Measurements from ENCODE around the gene PIAS2. TPM values are rescaled to one million over a fixed set of nuclear protein-coding genes. Genes with fewer than 3 reads are reported as not detected.

The PIAS2 gene
- total RNA-seq, 1 experiment from 2014 or later, result 30.6 TPM

DNA sequence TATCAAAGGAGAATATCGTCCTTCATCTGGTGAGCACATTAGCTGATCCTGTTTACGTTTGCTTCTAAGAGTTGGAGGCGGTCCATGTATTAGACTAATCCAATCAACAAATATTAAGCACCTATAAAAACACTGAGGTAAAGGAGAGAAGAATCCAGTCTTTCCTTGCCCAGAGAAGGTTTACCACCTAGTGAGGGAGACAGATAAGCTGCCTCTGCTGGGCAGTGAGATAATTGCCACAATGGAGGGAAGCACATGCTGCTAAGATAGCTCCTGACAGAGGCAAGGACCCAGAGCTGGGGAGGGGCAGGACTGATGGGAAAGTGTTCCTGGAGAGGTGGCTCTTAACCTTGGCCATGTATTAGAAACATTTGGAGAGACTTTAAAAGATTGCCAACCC lies 123.7 kb downstream of the PIAS2 start:
- TF ChIP-seq, protein P1, sequence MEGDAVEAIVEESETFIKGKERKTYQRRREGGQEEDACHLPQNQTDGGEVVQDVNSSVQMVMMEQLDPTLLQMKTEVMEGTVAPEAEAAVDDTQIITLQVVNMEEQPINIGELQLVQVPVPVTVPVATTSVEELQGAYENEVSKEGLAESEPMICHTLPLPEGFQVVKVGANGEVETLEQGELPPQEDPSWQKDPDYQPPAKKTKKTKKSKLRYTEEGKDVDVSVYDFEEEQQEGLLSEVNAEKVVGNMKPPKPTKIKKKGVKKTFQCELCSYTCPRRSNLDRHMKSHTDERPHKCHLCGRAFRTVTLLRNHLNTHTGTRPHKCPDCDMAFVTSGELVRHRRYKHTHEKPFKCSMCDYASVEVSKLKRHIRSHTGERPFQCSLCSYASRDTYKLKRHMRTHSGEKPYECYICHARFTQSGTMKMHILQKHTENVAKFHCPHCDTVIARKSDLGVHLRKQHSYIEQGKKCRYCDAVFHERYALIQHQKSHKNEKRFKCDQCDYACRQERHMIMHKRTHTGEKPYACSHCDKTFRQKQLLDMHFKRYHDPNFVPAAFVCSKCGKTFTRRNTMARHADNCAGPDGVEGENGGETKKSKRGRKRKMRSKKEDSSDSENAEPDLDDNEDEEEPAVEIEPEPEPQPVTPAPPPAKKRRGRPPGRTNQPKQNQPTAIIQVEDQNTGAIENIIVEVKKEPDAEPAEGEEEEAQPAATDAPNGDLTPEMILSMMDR (IDR thresholded peaks at IDR 0.05), result no peak
- TF ChIP-seq SIN3A (IDR thresholded peaks at IDR 0.05; ENCODE audit: borderline replicate concordance, insufficient read depth, low read depth, low read length) (no peak), POLR2AphosphoS5 (IDR thresholded peaks at IDR 0.05; ENCODE audit: low read depth, low read length) (no peak), TCF7L2 (IDR thresholded peaks at IDR 0.05; ENCODE audit: low read depth, low read length) (no peak)
- TF ChIP-seq, protein P2, sequence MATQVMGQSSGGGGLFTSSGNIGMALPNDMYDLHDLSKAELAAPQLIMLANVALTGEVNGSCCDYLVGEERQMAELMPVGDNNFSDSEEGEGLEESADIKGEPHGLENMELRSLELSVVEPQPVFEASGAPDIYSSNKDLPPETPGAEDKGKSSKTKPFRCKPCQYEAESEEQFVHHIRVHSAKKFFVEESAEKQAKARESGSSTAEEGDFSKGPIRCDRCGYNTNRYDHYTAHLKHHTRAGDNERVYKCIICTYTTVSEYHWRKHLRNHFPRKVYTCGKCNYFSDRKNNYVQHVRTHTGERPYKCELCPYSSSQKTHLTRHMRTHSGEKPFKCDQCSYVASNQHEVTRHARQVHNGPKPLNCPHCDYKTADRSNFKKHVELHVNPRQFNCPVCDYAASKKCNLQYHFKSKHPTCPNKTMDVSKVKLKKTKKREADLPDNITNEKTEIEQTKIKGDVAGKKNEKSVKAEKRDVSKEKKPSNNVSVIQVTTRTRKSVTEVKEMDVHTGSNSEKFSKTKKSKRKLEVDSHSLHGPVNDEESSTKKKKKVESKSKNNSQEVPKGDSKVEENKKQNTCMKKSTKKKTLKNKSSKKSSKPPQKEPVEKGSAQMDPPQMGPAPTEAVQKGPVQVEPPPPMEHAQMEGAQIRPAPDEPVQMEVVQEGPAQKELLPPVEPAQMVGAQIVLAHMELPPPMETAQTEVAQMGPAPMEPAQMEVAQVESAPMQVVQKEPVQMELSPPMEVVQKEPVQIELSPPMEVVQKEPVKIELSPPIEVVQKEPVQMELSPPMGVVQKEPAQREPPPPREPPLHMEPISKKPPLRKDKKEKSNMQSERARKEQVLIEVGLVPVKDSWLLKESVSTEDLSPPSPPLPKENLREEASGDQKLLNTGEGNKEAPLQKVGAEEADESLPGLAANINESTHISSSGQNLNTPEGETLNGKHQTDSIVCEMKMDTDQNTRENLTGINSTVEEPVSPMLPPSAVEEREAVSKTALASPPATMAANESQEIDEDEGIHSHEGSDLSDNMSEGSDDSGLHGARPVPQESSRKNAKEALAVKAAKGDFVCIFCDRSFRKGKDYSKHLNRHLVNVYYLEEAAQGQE (IDR thresholded peaks at IDR 0.05; ENCODE audit: insufficient read depth in 1 of 2, low read depth in 2 of 2, low read length in 1 of 2), result no peak
- DNase-seq (ENCODE audit: low read depth, low spot score), result no peak
- BruUV-seq (replicated peaks), result no TSS peak
- Histone ChIP-seq H3K27ac (ENCODE audit: low read length) (no peak overlapping the region), H3K9me3 (ENCODE audit: control insufficient read depth, insufficient read depth, low read depth, low read length) (no peaks in the 10 kb centered on the region), H3K4me3 (ENCODE audit: low read depth in 2 of 2, low read length in 2 of 2) (no peak overlapping the region), H3K4me1 (ENCODE audit: control insufficient read depth, insufficient read depth, low read length) (no peaks in the 10 kb centered on the region), H3K36me3 (ENCODE audit: control insufficient read depth, insufficient read depth, low read length) (no peaks in the 10 kb centered on the region), H3K27me3 (ENCODE audit: control insufficient read depth, insufficient read depth, low read length) (no peaks in the 10 kb centered on the region)
- POLR2A ChIA-PET, result no interaction called here
- CTCF ChIA-PET, result no interaction called here
- ATAC-seq, result no peak
- intact Hi-C loops (cut with micrococcal nuclease; ENCODE audit: unreplicated experiment) (no loop called here), in situ Hi-C loops (cut with HindIII; ENCODE audit: low pct_unique_long_range_greater_than_20kb, low sequenced_read_pairs) (no loop called here)

DNA sequence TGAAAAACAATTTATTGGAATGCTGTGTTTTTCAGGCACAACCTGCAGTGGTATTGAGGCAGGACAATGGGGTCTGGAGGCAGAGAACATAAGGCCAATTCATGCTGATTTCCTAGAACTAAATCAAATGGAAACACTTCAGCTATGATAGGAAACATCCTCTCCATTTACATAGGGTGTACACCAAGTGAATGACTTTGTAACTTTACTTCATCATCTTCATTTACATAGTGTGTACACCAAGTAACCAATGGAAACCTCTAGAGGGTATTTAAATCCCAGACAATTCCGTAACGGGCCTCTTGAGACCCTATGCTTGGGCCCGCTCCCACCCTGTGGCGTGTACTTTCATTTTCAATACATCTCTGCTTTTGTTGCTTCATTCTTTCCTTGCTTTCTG lies 128.2 kb downstream of the PIAS2 start:
- no peak for ATAC-seq
- Histone ChIP-seq H3K36me3 (ENCODE audit: control insufficient read depth, insufficient read depth, low read length) (no peaks in the 10 kb centered on the region), H3K9me3 (ENCODE audit: control insufficient read depth, insufficient read depth, low read depth, low read length) (no peaks in the 10 kb centered on the region), H3K4me1 (ENCODE audit: control insufficient read depth, insufficient read depth, low read length) (no peaks in the 10 kb centered on the region), H3K27me3 (ENCODE audit: control insufficient read depth, insufficient read depth, low read length) (no peaks in the 10 kb centered on the region), H3K27ac (ENCODE audit: low read length) (no peak overlapping the region), H3K4me3 (ENCODE audit: low read depth in 2 of 2, low read length in 2 of 2) (no peak overlapping the region)
- intact Hi-C loops (cut with micrococcal nuclease; ENCODE audit: unreplicated experiment) (no loop called here), in situ Hi-C loops (cut with HindIII; ENCODE audit: low pct_unique_long_range_greater_than_20kb, low sequenced_read_pairs) (no loop called here)
- no TSS peak for BruUV-seq (replicated peaks)
- TF ChIP-seq, protein P1 (IDR thresholded peaks at IDR 0.05), result no peak
- ChIA-PET CTCF (no interaction called here), POLR2A (no interaction called here)
- DNase-seq (ENCODE audit: low read depth, low spot score), result no peak

DNA sequence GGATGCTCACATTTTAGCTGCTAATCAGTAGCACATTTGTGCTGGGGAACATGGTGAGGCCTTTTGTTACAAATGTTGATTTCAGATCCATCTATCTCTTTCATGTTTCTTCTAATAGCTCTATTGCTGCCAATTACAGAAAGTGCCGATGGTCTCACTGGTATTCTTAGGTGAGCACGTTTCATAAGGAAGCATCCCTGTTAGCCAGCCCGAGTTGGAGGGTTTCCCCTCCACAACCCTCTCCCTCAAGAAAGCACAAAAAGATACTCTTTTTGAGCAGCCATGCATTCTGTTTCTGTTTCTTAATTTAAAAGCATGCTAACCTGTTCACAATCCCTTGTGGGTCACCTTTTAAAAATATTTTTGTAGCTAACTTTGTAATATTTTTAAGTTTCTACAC lies 129.6 kb downstream of the PIAS2 start:
- intact Hi-C loops (cut with micrococcal nuclease; ENCODE audit: unreplicated experiment), result no loop called here
- BruUV-seq (replicated peaks), result no TSS peak
- no peak overlapping the region for H3K27ac ChIP-seq (ENCODE audit: low read length)
- no peaks in the 10 kb centered on the region for H3K4me1 ChIP-seq (ENCODE audit: control insufficient read depth, insufficient read depth, low read length)
- in situ Hi-C loops (cut with HindIII; ENCODE audit: low pct_unique_long_range_greater_than_20kb, low sequenced_read_pairs), result no loop called here
- ChIA-PET POLR2A (no interaction called here), CTCF (no interaction called here)
- H3K36me3 ChIP-seq (ENCODE audit: control insufficient read depth, insufficient read depth, low read length), result no peaks in the 10 kb centered on the region
- H3K4me3 ChIP-seq (ENCODE audit: low read depth in 2 of 2, low read length in 2 of 2), result no peak overlapping the region
- no peaks in the 10 kb centered on the region for H3K27me3 ChIP-seq (ENCODE audit: control insufficient read depth, insufficient read depth, low read length)
- DNase-seq (ENCODE audit: low read depth, low spot score) (no peak), ATAC-seq (no peak)
- TF ChIP-seq TCF7L2 (IDR thresholded peaks at IDR 0.05; ENCODE audit: low read depth, low read length), result no peak
- TF ChIP-seq, protein P1 (IDR thresholded peaks at IDR 0.05), result no peak
- TF ChIP-seq, protein P2 (IDR thresholded peaks at IDR 0.05; ENCODE audit: insufficient read depth in 1 of 2, low read depth in 2 of 2, low read length in 1 of 2), result no peak
- no peak for TF ChIP-seq POLR2AphosphoS5 (IDR thresholded peaks at IDR 0.05; ENCODE audit: low read depth, low read length)
- no peak for TF ChIP-seq SIN3A (IDR thresholded peaks at IDR 0.05; ENCODE audit: borderline replicate concordance, insufficient read depth, low read depth, low read length)
- no peaks in the 10 kb centered on the region for H3K9me3 ChIP-seq (ENCODE audit: control insufficient read depth, insufficient read depth, low read depth, low read length)
